DOHH2 (cell line): ENCODE data around the gene IQSEC1.

Source experiments
- H3F3A ChIP-seq: fragments of 200-600 bp; sonication (generic), shearing (Covaris generic); 2 replicates; pipeline ENCODE4 v1.6.0; 2016; ENCODE audit warnings: antibody characterized with exemption, mild to moderate bottlenecking; ENCODE audit not compliant: control insufficient read depth, insufficient read depth
- H3K27ac ChIP-seq: fragments of 200-600 bp; sonication (generic); 2 replicates; pipeline ENCODE4 v1.5.1; 2014; ENCODE audit warnings: low read depth, mild to moderate bottlenecking, low read length, moderate library complexity
- H3K27me3 ChIP-seq: fragments of 200-600 bp; sonication (generic); 2 replicates; pipeline ENCODE4 v1.6.1; 2014; ENCODE audit warnings: mild to moderate bottlenecking, low read length, mixed read lengths; ENCODE audit not compliant: control insufficient read depth
- H3K36me3 ChIP-seq: fragments of 200-600 bp; sonication (generic); 2 replicates; pipeline ENCODE4 v1.6.1; 2014; ENCODE audit warnings: mild to moderate bottlenecking, low read length, moderate library complexity, mixed read lengths; ENCODE audit not compliant: control insufficient read depth
- H3K4me1 ChIP-seq: fragments of 200-600 bp; sonication (generic); 2 replicates; pipeline ENCODE4 v1.6.1; 2014; ENCODE audit warnings: mild to moderate bottlenecking, low read length, mixed read lengths; ENCODE audit not compliant: control insufficient read depth
- H3K4me2 ChIP-seq: fragments of 200-600 bp; sonication (generic); 2 replicates; pipeline ENCODE4 v1.6.0; 2014; ENCODE audit warnings: mild to moderate bottlenecking, low read length, moderate library complexity
- H3K4me3 ChIP-seq: fragments of 200-600 bp; sonication (generic); 2 replicates; pipeline ENCODE4 v1.5.1; 2014; ENCODE audit warnings: mild to moderate bottlenecking, low read length, mixed read lengths
- H3K79me2 ChIP-seq: fragments of 200-600 bp; sonication (generic); 2 replicates; pipeline ENCODE4 v1.6.1; 2014; ENCODE audit warnings: mild to moderate bottlenecking, low read length, mixed read lengths; ENCODE audit not compliant: control insufficient read depth
- H3K9me2 ChIP-seq: fragments of 200-600 bp; sonication (generic); replicated peaks from 2 replicates; pipeline ENCODE4 v1.6.1; 2014; ENCODE audit warnings: mild to moderate bottlenecking, low read length, mixed read lengths; ENCODE audit not compliant: control insufficient read depth
- H3K9me3 ChIP-seq: fragments of 200-600 bp; sonication (generic); 2 replicates; pipeline ENCODE4 v1.6.1; 2014; ENCODE audit warnings: antibody characterized with exemption, low read length, mixed read lengths; ENCODE audit not compliant: control insufficient read depth, insufficient read depth
- H4K20me1 ChIP-seq: fragments of 200-600 bp; sonication (generic); 2 replicates; pipeline ENCODE4 v1.6.0; 2014; ENCODE audit warnings: low read depth, mild to moderate bottlenecking, antibody characterized with exemption, low read length, moderate library complexity; ENCODE audit not compliant: control insufficient read depth, insufficient read depth
- CTCF ChIP-seq: fragments of 200-600 bp; sonication (generic); IDR thresholded peaks from one replicate; pipeline ENCODE4 v1.5.1; 2014; ENCODE audit warnings: antibody characterized with exemption, mild to moderate bottlenecking, low read depth, low read length; ENCODE audit not compliant: poor library complexity, severe bottlenecking
- EZH2phosphoT487 ChIP-seq: fragments of 200-600 bp; sonication (generic); IDR thresholded peaks from 2 replicates; pipeline ENCODE4 v1.6.1; 2017; ENCODE audit warnings: borderline replicate concordance, mild to moderate bottlenecking, antibody characterized with exemption, low read length, moderate library complexity, mixed read lengths

Gene IQSEC1

GRCh38 chr3:13081603-13082360 is 8.6 kb upstream of the IQSEC1 start:
- no peaks in the 10 kb centered on the region for H3K79me2 ChIP-seq
- TF ChIP-seq EZH2phosphoT487: no peak
- TF ChIP-seq CTCF: no peak
- H3K9me3 ChIP-seq: no peaks in the 10 kb centered on the region
- H4K20me1 ChIP-seq: no peaks in the 10 kb centered on the region
- H3K4me2 ChIP-seq: no peak overlapping the region
- no peaks in the 10 kb centered on the region for H3K36me3 ChIP-seq
- H3F3A ChIP-seq: 0 out of 2 replicates have a peak, but pooled peaks cover 1% of the 10 kb centered on the region
- peaks cover 58% of the 10 kb centered on the region for H3K4me1 ChIP-seq
- no peaks in the 10 kb centered on the region for H3K9me2 ChIP-seq
- H3K27me3 ChIP-seq: peaks cover 6% of the 10 kb centered on the region
- no peak overlapping the region for H3K27ac ChIP-seq
- no peak overlapping the region for H3K4me3 ChIP-seq

- no peak overlapping the region for H3K4me2 ChIP-seq
- no peaks in the 10 kb centered on the region for H3K9me2 ChIP-seq
- no peaks in the 10 kb centered on the region for H4K20me1 ChIP-seq
- no peak overlapping the region for H3K27ac ChIP-seq
- no peaks in the 10 kb centered on the region for H3F3A ChIP-seq
- H3K36me3 ChIP-seq: no peaks in the 10 kb centered on the region
- no peak overlapping the region for H3K4me3 ChIP-seq
- H3K79me2 ChIP-seq: no peaks in the 10 kb centered on the region
- H3K9me3 ChIP-seq: no peaks in the 10 kb centered on the region
- TF ChIP-seq CTCF: no peak
- TF ChIP-seq EZH2phosphoT487: no peak
- peaks cover 17% of the 10 kb centered on the region for H3K27me3 ChIP-seq
- peaks cover 46% of the 10 kb centered on the region for H3K4me1 ChIP-seq
These were observed 7.4 kb upstream of the IQSEC1 start for GRCh38 chr3:13080591-13080990.

GRCh38 chr3:13080026-13080425 is 6.8 kb upstream of the IQSEC1 start:
- Histone ChIP-seq H3K4me1 (peaks cover 41% of the 10 kb centered on the region), H3K27me3 (peaks cover 20% of the 10 kb centered on the region), H3K9me3 (no peaks in the 10 kb centered on the region), H3F3A (no peaks in the 10 kb centered on the region), H3K4me3 (no peak overlapping the region), H3K9me2 (no peaks in the 10 kb centered on the region), H3K27ac (no peak overlapping the region), H3K79me2 (no peaks in the 10 kb centered on the region), H3K4me2 (no peak overlapping the region), H4K20me1 (no peaks in the 10 kb centered on the region), H3K36me3 (no peaks in the 10 kb centered on the region)
- TF ChIP-seq CTCF (no peak), EZH2phosphoT487 (no peak)
